ENCODE measurements around the gene RORC.
"Not testable (repeated sequence)": the region's sequence is repeated elsewhere in the genome, so short reads cannot be mapped to it uniquely, and the experiment has no call there.

The RORC gene

DNA sequence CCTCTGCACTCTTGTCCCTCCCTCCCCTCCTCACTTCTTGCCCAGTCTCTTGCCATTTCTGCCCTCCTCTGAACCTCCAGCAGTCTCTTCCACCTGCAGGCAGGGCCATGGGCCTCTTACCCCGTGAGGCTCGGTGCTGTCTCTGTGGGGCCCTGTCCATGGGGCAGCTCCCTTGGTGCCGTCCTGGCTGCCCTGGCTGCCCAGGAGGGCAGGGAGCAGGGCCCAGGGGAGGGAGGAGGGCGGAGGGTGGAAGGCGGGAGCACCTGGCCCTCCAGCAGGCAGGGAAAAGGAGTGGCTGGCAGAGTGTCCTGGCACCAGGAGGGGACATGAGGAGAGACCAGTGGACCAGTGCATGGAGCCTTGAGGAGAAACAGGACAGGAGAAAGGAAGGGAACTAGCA lies at the start of gene RORC:
Gene RORC, minus strand, starts transcription at position 198 of the 400 bp plus-strand sequence. Its CDS starts 38 bp downstream, at position 160.
- DNase-seq, result no peak

GRCh38 chr1:151875419-151876097 lies 44.0 kb upstream of the RORC start:
- no peak for DNase-seq

DNA sequence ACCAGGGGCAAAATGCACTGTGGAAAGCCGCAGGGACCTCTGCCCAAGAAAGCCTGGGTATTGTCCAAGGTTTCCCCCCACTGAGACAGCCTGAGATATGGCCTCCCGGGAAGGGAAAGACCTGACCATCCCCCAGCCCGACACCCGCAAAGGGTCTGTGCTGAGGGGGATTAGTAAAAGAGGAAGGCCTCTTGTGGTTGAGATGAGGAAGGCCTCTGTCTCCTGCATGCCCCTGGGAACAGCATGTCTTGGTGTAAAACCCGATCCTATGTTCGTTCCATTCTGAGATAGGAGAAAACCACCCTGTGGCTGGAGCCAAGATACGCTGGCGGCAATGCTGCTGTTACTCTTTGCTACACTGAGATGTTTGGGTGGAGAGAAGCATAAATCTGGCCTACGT lies 41.2 kb upstream of the RORC start:
- DNase-seq, result not testable (repeated sequence)

- no peak for DNase-seq
Measured at GRCh38 chr1:151871284-151872030, 39.9 kb upstream of the RORC start.

DNA sequence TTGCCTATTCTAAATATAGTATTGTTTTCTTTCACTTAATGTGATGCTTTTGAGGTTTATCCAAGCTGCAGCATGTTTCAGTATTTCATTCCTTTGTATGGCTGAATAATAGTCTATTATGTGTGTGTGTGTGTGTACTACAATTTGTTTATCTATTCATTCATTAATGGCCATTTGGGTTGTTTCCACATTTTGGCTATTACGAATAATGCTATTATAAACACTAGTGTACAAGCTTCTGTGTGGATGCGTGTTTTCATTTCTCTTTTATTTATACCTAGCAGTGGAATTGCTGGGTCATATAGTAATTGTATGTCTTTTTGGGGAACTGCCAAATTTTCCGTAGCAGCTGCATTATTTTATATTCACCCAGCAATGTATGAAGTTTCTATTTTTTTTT lies 36.9 kb upstream of the RORC start:
- no peak for DNase-seq

GRCh38 chr1:151867765-151868411 lies 36.3 kb upstream of the RORC start:
- peak; percentile 79 for DNase-seq

DNA sequence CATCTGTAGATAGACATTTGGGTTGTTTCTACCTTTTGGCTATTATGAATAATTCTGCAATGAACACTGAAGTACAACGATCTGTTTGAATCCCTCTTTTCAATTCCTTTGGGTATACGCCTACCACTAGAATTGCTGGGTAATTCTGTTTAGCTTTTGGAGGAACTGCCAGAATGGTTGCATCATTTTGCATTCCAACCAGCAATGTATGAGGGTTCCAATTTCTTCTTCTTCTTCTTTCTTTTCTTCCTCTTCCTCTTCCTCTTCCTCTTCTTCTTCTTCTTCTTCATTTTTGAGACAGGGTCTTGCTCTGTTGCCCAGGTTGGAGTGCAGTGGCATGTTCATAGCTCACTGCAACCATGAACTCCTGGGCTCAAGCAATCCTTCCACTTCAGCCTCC lies 35.7 kb upstream of the RORC start:
- peak; percentile 11 for DNase-seq

GRCh38 chr1:151864411-151864810 lies 32.8 kb upstream of the RORC start:
- no peak for DNase-seq

DNA sequence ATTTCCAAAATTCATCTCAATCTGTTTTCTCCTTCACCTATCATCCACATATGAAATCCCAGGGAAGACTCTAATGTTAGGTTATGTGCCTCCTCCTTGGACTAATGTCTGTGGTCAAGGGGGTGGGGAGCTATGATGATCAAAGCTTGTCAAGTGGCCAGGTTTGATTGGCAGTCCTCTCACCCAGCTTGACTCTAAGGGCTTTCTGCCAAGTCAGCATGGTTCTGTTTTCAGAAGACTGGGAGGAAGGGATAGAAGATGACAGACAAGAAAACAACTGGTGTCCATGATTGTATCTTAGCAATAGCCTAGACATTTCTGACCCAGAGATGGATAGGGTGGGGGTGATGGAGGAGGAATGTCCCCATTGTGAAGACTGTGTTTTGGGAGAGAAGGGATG lies 31.0 kb upstream of the RORC start:
- DNase-seq, result no peak

DNA sequence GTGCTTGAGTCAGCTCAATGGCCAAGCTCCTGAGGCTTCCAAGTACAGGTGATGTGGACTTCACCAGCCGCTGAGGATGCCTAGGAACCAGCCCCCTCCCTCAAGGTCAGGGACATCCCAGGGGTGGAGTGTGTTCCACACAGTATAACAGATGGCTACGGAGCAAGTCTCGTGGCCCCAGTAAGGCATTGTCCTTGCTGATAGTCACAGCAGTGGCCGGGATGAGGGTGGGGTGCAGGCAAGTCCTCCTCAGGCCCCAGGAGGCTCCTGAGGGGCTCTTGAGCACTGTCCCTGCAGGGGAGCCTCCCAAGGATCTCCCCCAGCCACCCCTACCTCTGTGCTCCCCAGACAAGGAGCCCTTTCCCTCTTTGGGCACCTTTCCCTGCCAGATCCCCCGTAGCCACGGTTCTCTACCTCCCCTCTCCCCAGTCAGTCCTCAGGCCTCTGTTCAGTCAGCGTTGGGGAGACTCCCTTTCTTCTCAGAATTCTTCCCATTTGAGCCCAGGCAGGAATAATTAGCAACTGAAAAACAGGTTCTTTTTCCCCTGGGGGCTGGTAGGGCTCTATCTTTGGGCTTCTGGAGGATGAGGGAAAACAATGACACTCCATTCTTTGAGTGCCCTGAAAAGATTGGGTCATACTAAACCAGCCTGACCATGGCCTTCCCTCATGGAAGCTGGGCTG lies 29.0 kb upstream of the RORC start:
- no peak for DNase-seq

GRCh38 chr1:151859891-151860293 lies 28.3 kb upstream of the RORC start:
- no peak for DNase-seq

DNA sequence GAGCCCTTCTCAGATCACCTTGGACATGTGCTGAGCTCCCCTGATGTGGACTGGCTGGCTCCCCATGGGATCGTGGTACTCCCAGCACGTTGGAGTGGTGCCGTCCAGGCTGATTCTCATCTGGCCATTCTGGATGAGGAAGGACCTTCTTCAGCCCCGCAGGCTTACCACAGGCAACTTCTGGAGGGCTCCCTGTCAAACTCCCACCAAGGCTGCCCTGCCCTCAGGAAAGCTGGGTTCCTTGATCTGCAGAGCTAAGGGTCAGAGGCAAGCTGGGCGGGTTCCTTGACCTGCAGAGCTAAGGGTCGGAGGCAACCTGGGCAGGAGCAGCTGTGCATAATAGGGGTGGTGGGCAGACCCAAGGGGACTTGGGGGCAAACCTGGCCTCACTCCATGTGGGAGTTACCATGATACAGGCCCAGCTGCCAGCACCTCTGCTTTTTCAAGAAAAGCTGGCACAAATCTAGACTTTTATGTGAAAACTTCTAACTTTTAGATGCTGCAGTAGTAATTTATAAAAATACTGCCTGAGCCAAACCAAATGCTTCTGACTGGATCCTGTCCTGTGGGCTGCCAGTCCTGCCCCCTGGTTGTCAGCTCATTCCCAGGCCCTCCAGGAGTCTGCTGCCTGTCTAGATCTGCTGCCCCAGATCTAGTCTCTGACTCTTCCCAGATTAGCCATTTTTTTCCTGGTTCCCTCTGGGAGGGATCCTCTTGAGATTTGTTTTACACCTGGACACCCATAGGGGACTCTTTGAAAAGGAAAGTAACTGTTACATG lies 27.5 kb upstream of the RORC start:
- no peak for DNase-seq

- DNase-seq, result peak; percentile 32
Measured at GRCh38 chr1:151858030-151858746, 26.6 kb upstream of the RORC start.

GRCh38 chr1:151855933-151856332 lies 24.3 kb upstream of the RORC start:
- DNase-seq, result no peak

- not testable (repeated sequence) for DNase-seq
Measured at GRCh38 chr1:151855516-151855915, 23.9 kb upstream of the RORC start.

DNA sequence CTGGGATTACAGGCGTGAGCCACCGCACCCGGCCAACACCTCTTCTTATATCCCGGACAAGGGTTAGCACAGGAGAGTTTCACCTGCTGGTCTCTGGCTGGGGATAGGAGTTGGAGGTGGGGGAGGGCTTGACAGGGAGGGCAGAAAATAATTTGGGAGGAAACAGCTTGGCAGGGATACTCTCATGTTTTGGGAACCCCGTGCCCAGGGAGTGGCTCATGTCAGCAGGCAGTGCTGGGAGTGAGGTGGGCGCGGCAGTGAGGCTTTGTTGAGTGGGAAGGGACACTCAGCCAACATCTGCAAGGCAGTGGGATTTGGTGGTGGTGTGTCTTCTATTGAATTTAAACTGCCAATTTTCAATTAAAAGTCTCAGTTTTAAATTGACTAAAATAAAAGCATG lies 23.1 kb upstream of the RORC start:
- DNase-seq, result no peak

- DNase-seq, result no peak
Measured at GRCh38 chr1:151853411-151853943, 21.9 kb upstream of the RORC start, which contains the start of gene THEM5. Gene THEM5, minus strand, starts transcription at chr1:151853712. Its CDS starts 147 bp downstream, at chr1:151853565.

DNA sequence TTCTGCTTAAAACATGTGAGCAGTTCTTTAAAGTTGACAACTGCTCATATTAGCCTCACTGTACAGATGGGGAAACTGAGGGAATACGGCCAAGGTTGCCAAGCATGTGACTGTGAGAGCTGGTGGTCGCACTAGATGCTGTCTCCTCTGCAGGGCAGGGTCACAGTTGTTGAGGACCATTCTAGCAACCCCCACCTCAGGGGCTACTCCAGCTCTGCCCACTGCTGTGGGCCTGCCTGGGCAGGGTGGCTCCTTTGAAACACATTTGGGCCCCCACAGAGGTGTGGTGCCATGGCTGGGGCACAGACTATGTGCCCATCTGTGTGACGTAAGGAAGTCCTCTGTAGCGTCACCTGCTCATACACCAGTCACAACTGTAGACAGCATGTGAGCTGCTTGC lies 21.1 kb upstream of the RORC start:
- DNase-seq, result no peak

DNA sequence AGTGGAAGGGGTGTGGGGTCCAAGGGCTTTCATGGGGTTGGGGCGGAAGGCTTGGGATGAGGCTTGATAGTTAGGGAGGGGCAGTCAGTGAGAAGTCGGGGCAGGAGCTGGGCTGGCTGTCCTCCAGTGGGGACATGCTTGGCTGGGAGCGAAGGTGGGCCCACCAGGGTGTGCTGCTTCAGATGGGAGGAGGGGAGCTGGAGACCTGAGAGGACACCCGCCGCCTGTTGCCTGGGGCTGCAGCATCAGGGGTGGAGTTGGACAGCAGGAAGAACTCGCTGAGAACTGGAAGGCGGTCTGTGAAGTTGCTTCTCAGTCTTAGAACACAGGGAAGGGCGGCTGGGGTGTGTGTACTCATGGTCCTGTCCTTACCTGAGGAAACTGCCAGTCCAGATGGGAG lies 20.3 kb upstream of the RORC start:
- no peak for DNase-seq

DNA sequence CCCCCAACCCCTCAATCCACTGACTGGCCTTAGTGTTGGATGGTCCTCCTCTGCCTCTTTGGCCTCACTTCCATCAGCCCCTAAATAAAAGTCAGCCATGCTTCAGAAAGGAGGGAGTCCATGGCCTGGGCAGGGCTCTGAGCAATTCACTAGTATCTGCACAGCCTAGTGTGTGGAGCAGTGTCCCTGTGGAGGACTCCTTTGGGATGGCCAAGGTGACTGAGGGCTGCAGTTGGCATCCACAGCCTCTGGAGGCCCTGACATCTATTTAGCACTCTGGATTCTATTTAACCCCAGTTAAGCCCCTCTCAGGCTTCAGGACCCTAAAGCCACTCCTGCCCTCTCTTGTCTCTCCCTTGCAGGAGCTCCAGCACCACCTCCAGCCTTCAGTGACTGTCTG lies 18.3 kb upstream of the RORC start:
- DNase-seq, result no peak

DNA sequence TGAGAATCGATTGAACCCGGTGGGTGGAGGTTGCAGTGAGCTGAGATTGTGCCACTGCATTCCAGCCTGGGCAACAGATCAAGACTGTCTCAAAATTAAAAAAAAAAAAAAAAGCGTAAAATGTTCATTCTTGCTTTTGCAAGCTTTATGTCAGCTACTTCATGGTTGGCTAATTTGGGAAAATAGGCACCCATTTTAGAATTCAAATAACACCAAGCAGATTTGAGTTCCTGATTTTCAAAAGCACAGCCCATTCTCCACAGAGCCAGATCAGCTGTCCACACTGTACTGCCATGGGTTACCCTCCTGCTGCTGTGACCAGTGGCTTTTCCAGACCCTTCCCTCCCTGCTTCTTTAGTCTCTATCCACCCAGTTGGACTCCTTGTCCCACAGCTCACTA lies 17.5 kb upstream of the RORC start:
- no peak for DNase-seq

All from NCI-H226 (cell line).